ENCODE results near the gene GBX1.

Gene GBX1

DNA sequence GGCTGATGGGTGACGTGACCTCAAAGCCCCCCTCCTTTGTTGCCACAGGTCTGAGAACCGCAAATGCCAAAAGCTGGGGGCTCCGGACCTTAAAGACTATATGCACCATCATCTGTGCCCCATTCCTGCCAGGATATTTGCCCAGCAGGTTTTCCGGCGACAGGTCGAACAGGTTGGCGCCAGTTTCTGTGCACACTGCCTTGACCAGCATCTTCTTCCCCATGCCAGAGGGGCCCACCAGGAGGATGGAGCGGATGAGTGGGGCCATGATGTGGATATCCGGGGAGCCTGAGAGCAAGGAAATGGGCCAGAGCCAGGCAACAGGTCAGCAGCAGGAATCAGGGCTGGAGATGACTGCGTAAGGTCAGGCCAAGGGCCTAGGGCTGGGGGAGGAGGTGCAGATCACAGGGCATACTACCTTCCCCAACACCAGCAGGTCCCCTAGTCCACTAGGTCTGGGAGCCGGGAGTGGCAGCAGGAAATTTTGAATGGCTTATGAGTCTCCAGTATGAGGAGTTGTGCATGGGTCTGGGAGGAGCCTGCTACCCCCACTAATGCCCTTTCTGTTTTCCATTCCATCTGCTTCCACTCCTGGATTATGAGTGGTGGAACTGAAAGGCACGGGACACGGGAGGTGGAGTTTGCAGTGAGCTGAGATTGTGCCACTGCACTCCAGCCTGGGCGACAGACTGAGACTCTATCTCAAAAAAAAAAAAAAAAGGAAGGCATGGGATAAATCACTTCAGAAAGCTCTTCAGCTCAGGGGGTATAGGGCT lies 25.9 kb upstream of the GBX1 start:
- DNase-seq, result no peak

DNA sequence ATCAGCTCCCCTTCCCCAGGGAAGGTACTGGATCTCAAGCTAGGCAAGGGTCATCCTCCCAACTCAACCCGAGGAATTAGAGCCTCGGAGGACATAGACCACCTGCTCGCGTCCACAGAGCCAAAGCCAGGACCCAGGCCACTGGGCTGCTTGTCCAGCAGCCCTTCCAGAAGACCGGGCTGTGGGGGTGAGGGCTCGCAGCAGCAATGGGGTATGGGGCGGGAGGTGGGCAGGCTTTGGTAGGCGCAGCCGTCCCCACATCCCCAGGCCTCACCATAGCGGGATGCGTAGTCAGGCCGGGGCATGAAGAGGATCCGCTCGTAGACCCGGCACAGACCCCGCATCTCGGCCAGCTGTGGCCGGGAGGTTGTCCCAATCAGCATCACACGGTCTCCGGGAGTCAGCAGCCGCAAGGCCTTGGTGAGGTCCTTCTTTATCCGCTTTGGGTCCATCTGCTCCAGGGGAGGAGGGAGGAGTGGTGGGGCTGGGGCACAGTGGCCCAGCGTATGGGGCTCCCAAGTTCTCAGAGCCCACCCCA lies 24.6 kb upstream of the GBX1 start:
- no peak for DNase-seq

DNA sequence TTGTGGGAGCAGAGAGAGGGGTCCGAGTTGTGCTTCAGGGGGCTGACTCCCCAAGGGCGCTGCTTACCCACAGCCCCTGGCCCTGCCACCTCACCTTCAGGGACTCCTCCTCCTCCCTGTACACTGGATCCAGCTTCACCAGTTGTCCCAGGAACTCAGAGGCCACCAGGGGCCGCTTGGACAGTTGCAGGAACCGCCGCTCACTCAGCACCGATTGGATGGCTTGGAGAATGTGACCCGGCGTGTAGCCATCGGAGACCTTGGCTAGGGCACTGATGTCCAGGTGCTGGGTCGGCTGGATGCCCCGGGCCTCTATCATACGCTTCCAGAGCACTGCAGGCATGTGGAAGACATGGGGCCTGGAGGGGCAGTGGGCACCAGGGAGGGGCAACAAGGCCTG lies 24.1 kb upstream of the GBX1 start:
- no peak for DNase-seq

DNA sequence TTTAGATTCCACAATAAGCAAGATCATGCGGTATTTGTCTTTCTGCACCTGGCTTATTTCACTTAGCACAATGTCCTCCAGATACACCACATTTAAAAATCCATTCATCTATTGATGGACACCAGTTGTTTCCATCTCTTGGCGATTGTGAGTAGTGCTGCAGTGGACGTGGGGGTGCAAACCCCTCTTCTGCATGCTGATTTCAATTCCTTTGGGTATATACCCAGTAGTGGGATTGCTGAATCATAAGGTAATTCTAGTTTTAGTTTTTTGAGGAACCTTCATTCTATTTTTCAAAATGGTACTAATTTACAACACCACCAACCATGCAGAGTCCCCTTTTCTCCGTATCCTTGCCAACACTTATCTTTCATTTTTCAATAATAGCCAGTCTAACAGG lies 21.5 kb upstream of the GBX1 start:
- no peak for DNase-seq

DNA sequence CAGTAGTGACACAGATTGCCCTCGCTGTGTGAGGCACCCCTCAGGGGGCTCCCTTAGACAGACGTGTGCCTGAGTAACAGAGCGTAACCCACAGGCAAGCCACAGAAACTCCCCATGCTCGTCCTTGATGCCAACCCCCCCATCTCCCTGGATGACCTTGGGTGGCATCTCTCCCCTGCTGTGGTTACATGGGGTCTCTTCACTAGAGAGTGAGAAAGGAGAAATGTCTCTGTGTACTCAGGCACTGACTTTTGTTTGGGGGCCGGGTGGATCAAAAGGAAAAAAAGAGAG lies 20.7 kb upstream of the GBX1 start:
- no peak for DNase-seq

DNA sequence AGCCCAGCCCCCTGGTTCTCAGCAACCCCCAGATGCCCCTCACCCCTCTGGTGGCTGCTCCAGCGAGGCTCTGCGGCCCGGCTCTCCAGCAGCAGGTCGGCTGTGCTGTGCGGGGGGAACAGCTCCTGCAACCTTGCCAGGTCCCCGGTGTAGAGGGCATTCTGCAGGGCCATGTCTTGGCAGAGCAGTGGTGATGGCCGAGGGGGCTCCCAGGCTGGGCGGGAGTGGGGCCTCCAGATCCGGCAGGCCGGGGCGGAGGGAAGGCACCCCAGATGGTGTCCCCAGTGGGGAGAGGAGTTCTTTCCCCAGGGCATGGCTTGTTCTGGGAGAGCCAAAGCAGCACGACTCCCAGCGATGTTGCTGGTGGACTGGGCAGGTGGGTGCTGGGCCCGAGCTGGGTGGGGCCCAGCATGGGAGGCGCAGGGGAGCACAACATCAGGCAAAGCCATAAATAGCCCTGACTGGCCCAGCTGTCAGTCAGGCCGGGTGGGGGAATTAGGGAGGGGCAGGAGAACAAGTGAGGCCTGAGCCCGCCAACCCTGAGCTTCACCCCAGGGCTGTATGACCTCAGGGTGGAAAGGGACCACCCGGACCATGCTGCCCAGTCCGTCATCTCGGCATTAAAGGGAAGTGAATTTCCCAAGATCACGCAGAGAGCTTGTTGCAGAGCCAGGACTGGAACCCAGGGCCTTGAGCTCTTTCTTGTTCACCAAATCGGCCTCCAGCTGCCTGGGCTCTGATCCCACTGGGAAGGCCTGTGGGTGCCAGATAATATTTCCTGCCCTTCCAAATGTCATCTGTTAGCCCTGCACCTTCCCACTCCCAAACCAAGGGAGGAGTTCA lies 20.1 kb upstream of the GBX1 start:
- no peak for DNase-seq

DNA sequence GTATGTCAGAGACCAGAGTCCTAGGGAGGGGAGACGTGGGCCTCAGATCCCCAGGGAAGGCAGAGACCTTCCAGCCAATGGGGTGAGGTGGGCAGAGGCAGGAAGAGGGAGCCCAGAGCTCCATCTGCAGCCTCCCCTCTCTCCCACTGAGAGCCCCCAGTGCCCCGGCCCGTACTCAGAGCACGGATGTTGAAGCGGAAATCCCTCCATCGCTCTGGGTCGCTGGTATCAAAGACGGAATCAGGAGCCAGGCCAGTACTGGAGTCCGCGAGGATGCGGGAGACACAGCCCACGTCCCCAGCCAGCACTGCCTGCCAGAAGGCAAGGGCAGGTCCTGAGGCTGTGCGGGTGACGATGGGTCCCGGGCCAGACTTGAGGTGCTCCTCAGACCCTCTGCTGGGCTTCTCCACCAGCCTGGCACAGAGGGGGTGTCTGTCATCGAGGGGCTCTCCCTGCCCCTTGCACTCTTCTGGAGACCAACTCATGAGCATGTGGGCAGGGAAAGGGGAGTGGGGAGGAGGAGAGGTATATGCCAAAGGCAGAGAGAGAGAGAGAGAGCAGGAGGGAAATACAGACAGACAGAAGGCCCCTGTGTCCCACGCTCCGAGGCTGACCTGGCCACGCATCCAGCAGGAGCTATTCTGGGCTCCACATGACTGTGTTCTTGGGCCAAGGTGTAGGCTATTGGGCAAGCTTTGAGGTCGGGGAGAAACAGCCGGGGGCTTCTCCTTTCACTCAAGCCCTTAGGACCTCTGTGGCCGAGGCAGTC lies 19.3 kb upstream of the GBX1 start, which contains the start of gene ASB10:
Gene ASB10, minus strand, starts transcription at position 611 of the 769 bp plus-strand sequence. Its CDS starts 120 bp downstream, at position 491.
- no peak for DNase-seq

DNA sequence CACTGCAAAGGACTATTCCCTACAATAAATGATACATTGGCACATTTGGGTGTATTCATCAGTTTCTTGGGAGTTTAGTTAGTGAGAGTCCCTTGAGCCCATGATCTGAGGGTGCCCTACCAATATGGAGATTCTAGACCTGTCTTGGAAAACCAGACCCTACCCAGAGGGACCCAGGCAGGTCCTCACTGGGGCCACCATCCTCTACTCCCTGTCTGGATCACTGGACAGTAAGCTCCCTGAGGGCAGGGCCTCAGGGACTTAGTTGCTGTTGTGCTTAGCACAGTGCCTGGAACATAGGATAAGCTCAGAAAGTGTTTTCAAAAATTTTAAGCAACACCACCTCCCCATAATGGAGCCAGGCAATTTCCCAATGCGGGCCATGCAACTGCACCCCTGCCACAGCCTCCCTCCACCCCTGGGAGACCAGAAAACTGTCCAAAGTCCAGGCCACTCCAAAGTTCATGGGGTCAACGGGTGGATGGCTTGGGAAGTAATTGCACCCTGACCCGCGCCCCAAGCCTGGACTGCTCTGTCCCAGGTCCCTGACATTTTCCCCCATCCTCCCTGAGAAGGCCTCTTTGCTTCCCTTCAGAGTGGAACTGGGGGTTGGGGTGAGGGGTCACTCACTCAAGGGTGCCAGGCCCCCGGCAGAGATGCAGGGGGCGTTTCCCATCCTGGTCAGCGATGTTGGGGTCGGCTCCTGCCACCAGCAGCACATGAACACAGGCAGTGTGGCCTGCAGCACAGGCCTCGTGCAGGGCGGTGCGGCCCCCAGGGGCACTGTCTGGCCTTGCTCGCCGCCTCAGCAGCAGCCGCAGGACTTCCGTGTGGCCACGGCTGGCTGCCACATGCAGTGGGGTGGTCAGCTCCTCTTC lies 18.5 kb upstream of the GBX1 start:
- DNase-seq, result no peak

DNA sequence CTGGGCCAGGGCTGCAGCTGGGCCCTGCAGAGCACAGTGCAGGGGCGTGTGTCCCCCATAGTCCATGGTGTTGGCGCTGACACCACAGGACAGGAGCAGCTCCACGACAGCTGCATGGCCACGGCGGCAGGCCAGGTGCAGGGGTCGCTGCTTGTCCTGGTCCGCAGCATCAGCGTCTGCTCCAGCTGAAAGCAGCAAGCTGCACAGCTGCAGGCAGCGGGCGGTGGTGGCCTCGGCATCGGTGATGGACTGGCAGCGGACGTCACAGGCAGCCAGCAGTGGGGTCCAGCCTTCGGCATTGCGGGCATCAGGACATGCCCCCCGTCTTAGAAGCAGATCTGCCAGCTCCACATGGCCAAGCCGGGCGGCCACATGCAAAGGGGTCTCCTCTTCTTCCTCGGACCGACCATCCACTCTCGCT lies 13.5 kb upstream of the GBX1 start:
- no peak for DNase-seq

DNA sequence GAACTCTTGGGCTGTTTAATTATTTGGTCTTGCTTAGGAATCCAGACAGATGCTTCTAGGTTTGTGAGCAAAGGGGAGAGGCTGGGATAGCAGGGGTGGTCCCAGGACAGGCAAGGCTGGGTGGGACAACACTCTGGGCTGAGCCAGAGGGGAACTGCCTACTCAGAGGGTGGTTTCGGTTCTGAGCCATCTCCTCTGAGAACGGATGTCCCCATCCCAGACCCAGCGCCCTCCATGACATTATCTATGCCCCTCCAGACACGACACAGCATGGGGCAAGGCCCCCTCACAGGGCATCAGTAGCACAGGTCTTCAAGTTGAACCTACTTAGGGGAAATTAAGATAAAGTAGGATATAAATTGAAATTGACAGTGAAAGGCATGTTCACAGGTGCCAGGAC lies 12.5 kb upstream of the GBX1 start:
- no peak for DNase-seq

DNA sequence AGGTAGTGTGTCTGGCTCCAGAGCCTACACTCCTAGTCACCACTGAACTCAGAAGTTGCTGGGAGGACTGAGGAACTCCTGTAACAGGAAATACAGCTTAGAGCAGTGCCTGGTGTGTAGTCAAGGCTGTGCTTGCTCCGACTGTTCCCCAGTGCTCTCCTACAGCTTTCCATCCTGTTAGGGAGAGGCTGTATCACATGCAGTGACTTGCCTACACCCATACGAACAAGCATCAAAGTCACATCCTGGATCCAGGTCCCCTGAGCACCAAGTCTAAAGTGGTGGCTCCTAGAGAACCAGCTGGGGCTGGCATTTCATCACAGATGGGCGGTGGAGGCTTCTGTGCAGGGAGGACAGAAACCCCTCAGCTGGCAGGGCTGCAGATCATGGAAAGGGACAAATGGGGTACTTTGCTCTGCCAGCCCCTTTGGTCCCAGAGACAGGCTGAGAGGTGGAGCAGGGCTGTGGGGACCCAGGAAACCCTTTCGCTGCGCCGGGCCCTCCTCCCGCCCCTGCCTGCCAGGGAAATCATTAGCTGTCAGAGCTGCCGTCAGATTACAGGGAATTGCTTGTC lies 11.9 kb upstream of the GBX1 start:
- no peak for DNase-seq

DNA sequence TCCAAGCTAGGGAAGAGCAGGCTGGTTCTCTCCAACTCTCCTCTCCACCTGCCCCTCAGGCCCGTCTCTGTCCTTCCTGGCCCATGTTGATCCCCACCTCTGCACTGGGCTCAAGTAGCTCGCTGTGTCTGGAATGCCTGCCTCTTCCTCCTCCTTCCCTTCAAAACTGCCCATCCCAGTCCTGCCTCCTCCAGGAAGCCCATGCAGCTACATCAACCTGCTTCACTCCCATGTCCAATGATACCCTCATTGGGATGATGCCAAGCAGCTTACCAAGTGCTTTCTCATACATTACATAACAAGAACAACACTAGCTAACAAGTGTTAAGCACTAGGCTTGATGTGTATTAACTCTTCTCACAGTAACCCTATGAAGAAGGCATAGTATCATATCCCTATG lies 11.3 kb upstream of the GBX1 start:
- no peak for DNase-seq

DNA sequence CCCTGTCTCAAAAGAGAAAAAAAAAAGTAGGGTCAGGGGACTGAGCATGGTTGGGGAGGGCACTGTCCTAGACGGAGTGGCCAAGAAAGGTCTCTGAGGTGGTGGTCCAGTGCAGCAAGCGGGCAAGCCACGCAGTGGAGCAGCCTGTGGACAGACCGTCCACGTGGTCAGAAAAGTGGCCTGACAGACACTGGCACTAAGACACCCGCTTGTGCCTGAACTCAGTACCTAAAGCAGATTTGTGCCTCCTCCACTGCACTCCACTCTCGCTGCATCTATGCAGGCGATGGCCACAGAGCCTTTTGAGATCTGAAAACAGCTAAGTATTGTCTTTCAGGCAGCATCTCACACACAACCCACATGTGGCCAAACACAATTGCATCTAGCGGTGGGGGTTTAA lies 10.7 kb upstream of the GBX1 start:
- DNase-seq, result no peak

DNA sequence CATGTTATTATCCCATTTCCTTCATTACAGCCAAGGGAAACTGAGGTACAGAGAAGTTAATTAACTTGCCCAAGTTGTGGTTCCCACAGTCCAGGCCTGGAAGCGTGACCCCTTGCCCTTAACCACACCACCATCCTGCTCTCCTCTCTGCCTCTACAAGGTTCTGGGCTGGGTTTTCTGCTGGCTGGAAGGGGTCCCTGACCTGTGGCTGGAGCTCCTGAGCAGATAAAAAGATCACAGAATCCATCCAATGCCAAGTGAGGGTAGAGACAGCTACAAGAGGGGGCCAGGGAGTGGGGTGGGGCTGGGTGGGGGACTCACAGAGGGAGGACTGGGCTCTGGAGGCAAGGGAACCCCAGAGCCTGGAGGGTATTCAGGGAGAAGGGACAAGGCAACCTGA lies 9.8 kb upstream of the GBX1 start:
- no peak for DNase-seq

DNA sequence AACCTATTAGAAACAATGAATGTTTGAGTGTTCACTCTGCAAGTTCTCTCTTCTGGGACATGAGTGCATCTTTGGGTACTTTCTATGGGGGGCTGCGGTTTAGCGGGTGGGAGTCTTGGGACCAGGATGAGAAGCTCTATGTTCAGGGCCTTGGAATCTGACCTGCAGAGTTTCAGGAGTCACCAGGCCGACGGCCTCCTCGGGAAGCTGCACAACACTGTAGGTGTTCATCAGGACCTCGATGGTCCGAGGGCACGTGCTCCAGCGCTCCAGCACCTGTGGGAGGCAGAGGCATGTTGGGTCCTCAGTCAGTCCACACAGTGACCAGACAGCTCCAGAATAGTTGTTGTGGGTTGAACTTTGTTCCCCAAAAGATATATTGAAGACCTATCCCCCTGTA lies 8.9 kb upstream of the GBX1 start:
- no peak for DNase-seq

DNA sequence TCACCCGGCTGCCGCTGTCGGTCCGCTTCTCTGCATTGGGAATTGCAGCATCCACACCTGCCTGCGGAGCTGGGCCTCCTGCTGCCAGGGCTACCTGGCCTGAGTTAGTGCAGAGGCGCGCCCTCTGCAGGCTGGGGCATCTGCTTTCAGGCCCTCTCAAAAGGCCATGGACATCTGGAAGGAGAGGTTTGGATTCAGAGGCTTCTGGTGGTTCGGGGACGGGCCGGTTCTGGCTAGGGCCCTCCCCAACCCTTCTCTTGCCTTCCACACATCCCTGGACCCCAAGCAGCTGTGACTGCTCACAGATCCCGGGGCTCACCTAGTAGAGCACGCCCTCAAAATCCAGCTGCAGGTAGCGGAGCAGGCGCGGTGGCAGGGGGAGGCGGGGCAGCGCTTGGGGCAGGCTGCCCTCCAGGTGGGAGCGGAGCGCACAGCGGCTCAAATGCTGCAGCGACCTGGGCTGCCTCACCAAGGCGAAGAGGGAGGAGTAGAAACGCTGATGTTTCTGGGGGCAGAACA lies 8.4 kb upstream of the GBX1 start:
- DNase-seq, result no peak

DNA sequence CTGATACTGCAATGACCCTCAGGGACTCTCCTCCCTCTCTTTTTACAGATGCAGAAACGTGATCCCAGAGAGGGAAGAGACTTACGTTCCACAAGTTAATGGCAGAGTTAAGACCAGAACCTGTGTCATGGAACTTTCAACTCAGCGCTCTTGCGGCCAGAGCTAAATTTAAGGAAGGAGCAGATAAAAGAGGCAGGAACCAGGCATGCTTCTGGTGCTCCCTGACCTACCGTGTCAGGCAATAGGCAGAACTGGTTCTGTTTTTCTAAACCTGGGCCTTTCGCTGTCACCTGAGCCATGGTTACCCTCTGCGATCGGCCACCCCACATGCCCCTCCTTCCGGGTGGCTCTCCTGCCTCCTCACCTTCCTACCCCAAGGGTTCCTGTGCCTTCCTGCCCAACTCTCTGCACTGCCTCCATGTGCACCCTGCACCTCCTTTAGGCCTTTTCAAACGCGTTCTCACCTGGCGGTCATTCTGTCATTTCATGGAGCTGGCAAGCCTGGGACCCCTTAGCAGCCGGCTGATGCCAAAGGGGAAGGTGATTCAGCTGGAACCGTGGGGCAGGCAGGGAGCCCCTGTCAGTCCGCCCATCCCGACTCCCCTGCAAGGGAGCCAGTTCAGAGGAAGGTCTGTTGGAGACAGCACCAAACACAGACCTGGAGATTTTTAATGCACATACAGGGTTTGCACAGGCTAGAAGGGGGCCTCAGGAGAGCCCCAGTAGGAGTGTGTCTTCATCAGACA lies 7.7 kb upstream of the GBX1 start:
- DNase-seq, result no peak

DNA sequence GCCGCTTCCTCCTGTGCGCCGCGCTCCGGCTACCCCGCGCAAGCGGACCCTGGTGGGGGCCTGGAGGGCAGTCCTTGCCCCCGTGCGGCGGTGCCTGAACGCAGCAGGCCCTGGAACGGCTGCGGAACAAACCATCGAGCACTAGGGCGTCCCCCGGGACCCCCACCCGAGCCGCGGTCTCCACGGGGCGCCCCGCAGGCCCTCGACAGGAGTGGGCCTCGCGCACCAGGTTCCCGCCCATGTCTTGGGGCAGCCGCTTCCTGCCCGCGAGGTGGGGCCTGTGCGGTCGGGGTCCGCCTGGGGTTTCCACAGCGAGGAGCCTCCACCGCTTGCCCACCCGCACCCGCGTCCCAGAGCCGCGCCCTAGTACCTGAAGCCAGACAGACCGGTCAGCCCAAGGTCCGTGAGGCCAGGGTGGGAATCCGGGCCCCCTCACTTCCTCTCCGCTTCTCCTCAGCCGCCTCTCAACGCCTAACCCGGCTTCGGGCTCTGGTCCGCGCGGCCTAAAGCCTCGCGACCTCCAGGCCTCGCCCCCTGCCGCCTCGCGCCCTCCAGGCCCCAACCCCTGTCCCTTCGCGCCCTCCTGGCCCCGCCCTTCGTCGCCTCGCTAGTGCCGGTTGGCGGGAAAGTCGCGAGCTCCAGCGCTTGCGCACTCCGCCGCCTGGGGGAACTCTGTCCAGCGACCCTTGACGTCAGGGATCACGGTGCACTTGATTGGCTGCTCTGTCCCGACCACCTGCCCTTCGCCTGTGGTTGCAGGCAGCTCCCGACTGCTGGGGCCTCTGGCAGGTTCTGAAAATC lies 7.0 kb upstream of the GBX1 start:
- DNase-seq, result no peak

DNA sequence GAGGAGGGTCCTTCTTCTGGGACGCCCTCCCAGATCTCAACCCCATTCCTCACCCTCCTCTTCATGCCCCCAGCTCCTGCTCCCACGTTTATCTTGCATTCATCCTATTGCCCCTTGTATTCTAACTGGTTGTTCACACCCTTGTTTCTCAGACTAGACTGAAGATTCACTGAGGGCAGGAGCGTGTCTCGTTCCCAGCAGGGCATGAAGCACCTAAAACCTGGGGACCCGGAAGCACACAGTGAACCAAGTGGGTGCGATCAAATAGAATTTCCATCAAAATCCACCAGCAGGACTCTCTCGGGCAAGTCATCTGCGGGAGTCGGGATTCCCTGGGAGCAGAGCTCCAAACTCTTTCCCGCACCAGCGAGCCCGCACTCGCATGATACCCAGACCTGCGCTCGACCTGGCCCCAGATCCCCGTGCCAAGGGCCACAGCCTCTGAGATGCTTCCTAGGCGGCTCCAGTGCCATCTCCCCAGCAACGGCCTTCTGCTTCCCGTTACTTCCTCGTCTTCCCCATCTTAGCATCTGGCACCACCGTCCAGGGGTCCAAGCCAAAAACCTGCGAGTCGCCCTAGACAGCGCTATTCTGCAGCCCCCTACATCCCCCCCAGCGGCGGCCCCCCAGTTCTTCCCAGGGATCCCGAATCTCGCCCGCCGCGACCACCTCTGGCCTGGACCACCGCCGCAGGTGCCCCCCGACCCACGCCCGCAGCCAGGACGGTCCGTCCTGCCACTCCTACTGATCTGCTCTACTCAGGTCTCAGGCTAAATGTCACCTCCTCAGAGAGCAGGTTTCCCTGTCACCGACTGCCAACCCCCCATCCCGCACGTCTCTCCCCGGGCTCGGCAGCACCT lies 6.1 kb upstream of the GBX1 start:
- no peak for DNase-seq
